Effector memory CD8-positive, alpha-beta T cell (primary cell): ENCODE data around the gene CDK6.
A peak's percentile ranks its signal among the peaks of the same experiment; 100 is the strongest.

Experiments used
- ATAC-seq: fragments of 150-1000 bp; cut with Tn5 transposase; replicated peaks from 2 replicates; pipeline ENCODE4 v1.10.0; 2021; ENCODE audit warnings: mild to moderate bottlenecking, moderate library complexity
- DNase-seq, 3 experiments: peaks; one replicate each; pipeline ENCODE4 v3.0.0; 2021
- H3K27ac Mint-ChIP-seq, 2 donors: one replicate each; pipeline ENCODE4 v1.8.0; 2022; ENCODE audit warnings: mild to moderate bottlenecking in 2 of 2, mixed read lengths in 2 of 2, moderate library complexity in 2 of 2
- H3K27me3 Mint-ChIP-seq, 2 donors: one replicate each; pipeline ENCODE4 v1.8.0; 2022; ENCODE audit warnings: mixed read lengths in 2 of 2
- H3K36me3 Mint-ChIP-seq: one replicate; pipeline ENCODE4 v1.8.0; 2022; ENCODE audit warnings: mild to moderate bottlenecking, moderate library complexity, mixed read lengths; ENCODE audit not compliant: insufficient read depth
- H3K4me1 Mint-ChIP-seq, 2 donors: one replicate each; pipeline ENCODE4 v1.8.0; 2022; ENCODE audit warnings: low read depth in 2 of 2, mixed read lengths in 2 of 2
- H3K4me3 Mint-ChIP-seq, 2 donors: one replicate each; pipeline ENCODE4 v1.8.0; 2022; ENCODE audit warnings: mild to moderate bottlenecking in 2 of 2, mixed read lengths in 2 of 2, moderate library complexity in 2 of 2
- H3K9me3 Mint-ChIP-seq, 2 donors: one replicate each; pipeline ENCODE4 v1.8.0; 2022; ENCODE audit warnings: mixed read lengths in 2 of 2

The CDK6 gene

GRCh38 chr7:92557249-92557648 lies 279.1 kb downstream of the CDK6 start:
- Mint-ChIP-seq H3K36me3 (peaks cover 37% of the 10 kb centered on the region), H3K27ac (peak overlapping the region; percentile 7 to 57), H3K9me3 (no peaks in the 10 kb centered on the region), H3K4me3 (no peak overlapping the region), H3K4me1 (no peaks in the 10 kb centered on the region), H3K27me3 (no peaks in the 10 kb centered on the region)
- ATAC-seq (no peak), DNase-seq (no peak)
